HCT116 (cell line): ENCODE results near the gene CDH13.

ENCODE experiments used
- CEBPB ChIP-seq: IDR thresholded peaks from 2 replicates; pipeline ENCODE4 v1.6.1; 2012; ENCODE audit warnings: low read depth
- ELF1 ChIP-seq: IDR thresholded peaks from 2 replicates; pipeline ENCODE4 v1.6.1; 2012; ENCODE audit warnings: low read depth, borderline replicate concordance
- EZH2 ChIP-seq: fragments of 200-600 bp; sonication (generic); IDR thresholded peaks from 2 replicates; pipeline ENCODE4 v1.6.1; 2017; ENCODE audit warnings: antibody characterized with exemption, mixed run types
- EZH2phosphoT487 ChIP-seq: fragments of 200-600 bp; IDR thresholded peaks from 2 replicates; pipeline ENCODE4 v1.6.1; 2018; ENCODE audit warnings: antibody characterized with exemption, borderline replicate concordance
- POLR2A ChIP-seq: IDR thresholded peaks from 2 replicates; pipeline ENCODE4 v1.7.0; 2011; ENCODE audit warnings: borderline replicate concordance; ENCODE audit not compliant: insufficient read depth, insufficient read length; ENCODE audit errors: extremely low read depth
- POLR2AphosphoS5 ChIP-seq: IDR thresholded peaks from 2 replicates; pipeline ENCODE4 v1.6.1; 2011; ENCODE audit warnings: mild to moderate bottlenecking, low read depth, low read length, moderate library complexity
- SIN3A ChIP-seq: IDR thresholded peaks from 2 replicates; pipeline ENCODE4 v1.6.1; 2012; ENCODE audit warnings: low read depth
- SRF ChIP-seq: IDR thresholded peaks from 2 replicates; pipeline ENCODE4 v1.6.1; 2012; ENCODE audit warnings: low read depth
- TF ChIP-seq, protein P1 (sequence below), 3 experiments: fragments of 200-600 bp in 1 of 3; sonication (generic) in 1 of 3; IDR thresholded peaks in 2 of 3; conservative IDR thresholded peaks in 1 of 3; 2 replicates each; pipeline ENCODE4 v1.5.1; 2012 to 2017; ENCODE audit warnings: low read depth in 2 of 3, low read length in 2 of 3, antibody characterized with exemption in 1 of 3, borderline replicate concordance in 1 of 3, control low read depth in 1 of 3, mild to moderate bottlenecking in 1 of 3, mixed read lengths in 1 of 3, mixed run types in 1 of 3, moderate library complexity in 1 of 3; ENCODE audit not compliant: insufficient read depth in 1 of 3
- TF ChIP-seq, protein P2 (sequence below): IDR thresholded peaks from 2 replicates; pipeline ENCODE4 v1.6.1; 2012

DNA sequence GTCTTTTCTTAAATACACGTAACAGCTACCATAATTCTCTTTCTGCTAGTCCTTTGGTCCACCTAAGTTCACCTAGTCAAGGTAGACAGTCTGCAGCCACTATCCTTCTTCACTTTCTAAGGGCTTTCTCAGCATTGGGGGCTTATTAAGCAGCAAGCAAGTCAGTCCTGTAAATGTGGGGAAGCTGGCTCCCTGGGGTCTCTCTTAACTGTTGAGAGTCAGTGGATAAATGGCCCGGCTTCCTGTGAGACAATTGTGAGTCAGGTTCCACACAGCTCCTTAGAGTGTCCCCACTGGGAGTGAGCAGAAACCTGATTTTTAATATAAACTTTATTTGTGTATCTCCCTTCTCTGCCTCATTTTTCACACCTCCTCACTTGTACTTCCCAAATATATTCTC, 132.1 kb downstream of the CDH13 start:
- TF ChIP-seq POLR2A = no peak
- TF ChIP-seq POLR2AphosphoS5 = no peak
- no peak for TF ChIP-seq SIN3A
- TF ChIP-seq EZH2 = no peak
- TF ChIP-seq, protein P1, sequence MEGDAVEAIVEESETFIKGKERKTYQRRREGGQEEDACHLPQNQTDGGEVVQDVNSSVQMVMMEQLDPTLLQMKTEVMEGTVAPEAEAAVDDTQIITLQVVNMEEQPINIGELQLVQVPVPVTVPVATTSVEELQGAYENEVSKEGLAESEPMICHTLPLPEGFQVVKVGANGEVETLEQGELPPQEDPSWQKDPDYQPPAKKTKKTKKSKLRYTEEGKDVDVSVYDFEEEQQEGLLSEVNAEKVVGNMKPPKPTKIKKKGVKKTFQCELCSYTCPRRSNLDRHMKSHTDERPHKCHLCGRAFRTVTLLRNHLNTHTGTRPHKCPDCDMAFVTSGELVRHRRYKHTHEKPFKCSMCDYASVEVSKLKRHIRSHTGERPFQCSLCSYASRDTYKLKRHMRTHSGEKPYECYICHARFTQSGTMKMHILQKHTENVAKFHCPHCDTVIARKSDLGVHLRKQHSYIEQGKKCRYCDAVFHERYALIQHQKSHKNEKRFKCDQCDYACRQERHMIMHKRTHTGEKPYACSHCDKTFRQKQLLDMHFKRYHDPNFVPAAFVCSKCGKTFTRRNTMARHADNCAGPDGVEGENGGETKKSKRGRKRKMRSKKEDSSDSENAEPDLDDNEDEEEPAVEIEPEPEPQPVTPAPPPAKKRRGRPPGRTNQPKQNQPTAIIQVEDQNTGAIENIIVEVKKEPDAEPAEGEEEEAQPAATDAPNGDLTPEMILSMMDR (IDR thresholded peaks at IDR 0.05 in 2 of 3, conservative IDR thresholded peaks at IDR 0.05 in 1 of 3; ENCODE audit: borderline replicate concordance in 1 of 3, insufficient read depth in 1 of 3, low read depth in 2 of 3, low read length in 2 of 3) = no peak
- no peak for TF ChIP-seq EZH2phosphoT487
- TF ChIP-seq, protein P2, sequence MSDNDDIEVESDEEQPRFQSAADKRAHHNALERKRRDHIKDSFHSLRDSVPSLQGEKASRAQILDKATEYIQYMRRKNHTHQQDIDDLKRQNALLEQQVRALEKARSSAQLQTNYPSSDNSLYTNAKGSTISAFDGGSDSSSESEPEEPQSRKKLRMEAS = no peak
- no peak for TF ChIP-seq ELF1
- TF ChIP-seq CEBPB = no peak
- no peak for TF ChIP-seq SRF
